ENCODE measurements around the gene RHOBTB3. TPM values are rescaled to one million over a fixed set of nuclear protein-coding genes. Genes with fewer than 3 reads are reported as not detected.

Gene RHOBTB3
- total RNA-seq, 6 donors from 2014 or later, result 42.4 to 104 (median 60.9) TPM

GRCh38 chr5:95781101-95781583 lies 50.0 kb downstream of the RHOBTB3 start:
- H3K27me3 ChIP-seq, result no peaks in the 10 kb centered on the region
- no peaks in the 10 kb centered on the region for H3K9me3 ChIP-seq
- H3K4me1 ChIP-seq, result peaks cover 13 to 30% (median 20%) of the 10 kb centered on the region in 4 donors
- peak overlapping the region in 3 of 4 donors; percentile 1 to 70 (median 8) for H3K27ac ChIP-seq
- H3K4me3 ChIP-seq, result no peak overlapping the region
- no peak for TF ChIP-seq POLR2AphosphoS5 (IDR thresholded peaks at IDR 0.05)
- TF ChIP-seq POLR2A (IDR thresholded peaks at IDR 0.05), result no peak
- TF ChIP-seq CTCF (IDR thresholded peaks at IDR 0.05), result peak; percentile 77 to 88 (median 84)
- TF ChIP-seq EP300 (IDR thresholded peaks at IDR 0.05), result no peak
- ATAC-seq (ENCODE audit: low FRiP score in 2 of 2) (peak; percentile 95 to 97), DNase-seq (peak in 1 of 2 donors; percentile 90)
- WGBS, 2 donors, result 31 to 37% methylated on average over 4 of the region's 4 CpGs
- peaks cover 0 to 2% (median 0%) of the 10 kb centered on the region in 4 donors for H3K36me3 ChIP-seq

- no peak for TF ChIP-seq EP300 (IDR thresholded peaks at IDR 0.05)
- TF ChIP-seq POLR2A (IDR thresholded peaks at IDR 0.05), result no peak
- TF ChIP-seq POLR2AphosphoS5 (IDR thresholded peaks at IDR 0.05), result no peak
- no peak for TF ChIP-seq CTCF (IDR thresholded peaks at IDR 0.05)
- H3K27me3 ChIP-seq, result no peaks in the 10 kb centered on the region
- WGBS, 2 donors, result 88 to 94% methylated on average over 4 of the region's 4 CpGs
- DNase-seq (no peak), ATAC-seq (ENCODE audit: low FRiP score in 2 of 2) (no peak)
- no peak overlapping the region for H3K27ac ChIP-seq
- peaks cover 13 to 30% (median 20%) of the 10 kb centered on the region in 4 donors for H3K4me1 ChIP-seq
- H3K36me3 ChIP-seq, result peaks cover 0 to 2% (median 0%) of the 10 kb centered on the region in 4 donors
- H3K4me3 ChIP-seq, result no peak overlapping the region
- no peaks in the 10 kb centered on the region for H3K9me3 ChIP-seq
Measured at GRCh38 chr5:95782181-95782580, 51.0 kb downstream of the RHOBTB3 start.

- ATAC-seq (ENCODE audit: low FRiP score in 2 of 2) (no peak), DNase-seq (no peak)
- H3K4me3 ChIP-seq, result no peak overlapping the region
- H3K27ac ChIP-seq, result no peak overlapping the region
- peaks cover 0 to 6% (median 1%) of the 10 kb centered on the region in 4 donors for H3K36me3 ChIP-seq
- TF ChIP-seq CTCF (IDR thresholded peaks at IDR 0.05) (no peak), EP300 (IDR thresholded peaks at IDR 0.05) (no peak), POLR2A (IDR thresholded peaks at IDR 0.05) (no peak), POLR2AphosphoS5 (IDR thresholded peaks at IDR 0.05) (no peak)
- H3K27me3 ChIP-seq, result no peaks in the 10 kb centered on the region
- H3K9me3 ChIP-seq, result no peaks in the 10 kb centered on the region
- H3K4me1 ChIP-seq, result peaks cover 13 to 30% (median 20%) of the 10 kb centered on the region in 4 donors
- 93% methylated on average over 3 of the region's 3 CpGs for WGBS, 2 donors
Measured at GRCh38 chr5:95783661-95784060, 52.5 kb downstream of the RHOBTB3 start.

- H3K9me3 ChIP-seq, result no peaks in the 10 kb centered on the region
- no peak overlapping the region for H3K27ac ChIP-seq
- ATAC-seq (ENCODE audit: low FRiP score in 2 of 2), result no peak
- 76% methylated on average over 9 of the region's 9 CpGs for WGBS, 2 donors
- DNase-seq, result no peak
- no peak overlapping the region for H3K4me3 ChIP-seq
- peaks cover 0 to 6% (median 1%) of the 10 kb centered on the region in 4 donors for H3K36me3 ChIP-seq
- peaks cover 4 to 20% (median 14%) of the 10 kb centered on the region in 4 donors for H3K4me1 ChIP-seq
- TF ChIP-seq POLR2A (IDR thresholded peaks at IDR 0.05) (no peak), POLR2AphosphoS5 (IDR thresholded peaks at IDR 0.05) (no peak), CTCF (IDR thresholded peaks at IDR 0.05) (no peak), EP300 (IDR thresholded peaks at IDR 0.05) (no peak)
- no peaks in the 10 kb centered on the region for H3K27me3 ChIP-seq
Measured at GRCh38 chr5:95784514-95785302, 53.6 kb downstream of the RHOBTB3 start.
